Measurements from ENCODE around the gene POLR1H. TPM values are rescaled to one million over a fixed set of nuclear protein-coding genes. Genes with fewer than 3 reads are reported as not detected.

The POLR1H gene
- total and polyA plus RNA-seq, 3 experiments from 2014 or later = 55.0 to 123 (median 58.1) TPM

- ChIA-PET CTCF (interaction anchor here (0.8 to 1.0 kb wide), 2 partner anchors 12 to 57 kb away, joined by 3 read pairs; partner anchors contain the start of gene POLR1H), POLR2A (no interaction called here)
- peaks cover 0 to 2% (median 0%) of the 10 kb centered on the region in 5 donors for H3K9me3 Mint-ChIP-seq
- Histone ChIP-seq H3K4me3 (ENCODE audit: low read length) (no peak overlapping the region), H3K27ac (ENCODE audit: low read depth, low read length) (no peak overlapping the region), H3K36me3 (ENCODE audit: insufficient read depth, low read length) (peaks cover 8% of the 10 kb centered on the region), H3K9me3 (ENCODE audit: low read length) (no peaks in the 10 kb centered on the region), H3K27me3 (ENCODE audit: insufficient read depth, low read length, poor library complexity, severe bottlenecking) (peaks cover 6% of the 10 kb centered on the region), H3K4me1 (ENCODE audit: insufficient read depth, low read length) (peaks cover 31% of the 10 kb centered on the region)
- H3K4me3 Mint-ChIP-seq = peak overlapping the region in 2 of 7 donors; percentile 25 to 34
- peaks cover 19 to 27% (median 20%) of the 10 kb centered on the region in 3 donors for H3K36me3 Mint-ChIP-seq
- peak overlapping the region in 1 of 8 donors; percentile 16 for H3K27ac Mint-ChIP-seq
- peaks cover 44 to 61% of the 10 kb centered on the region in 2 donors for H3K27me3 Mint-ChIP-seq
- peaks cover 48 to 62% (median 52%) of the 10 kb centered on the region in 3 donors for H3K4me1 Mint-ChIP-seq
- DNase-seq = no peak
These were observed 12.6 kb downstream of the POLR1H start for GRCh38 chr6:30073489-30074235.

- H3K27ac Mint-ChIP-seq = peak overlapping the region in 3 of 8 donors; percentile 16 to 62 (median 53)
- CTCF ChIA-PET = interaction anchor here (0.9 to 1.0 kb wide), 2 partner anchors 13 to 28 kb away, joined by 3 read pairs; partner anchors contain the start of gene POLR1H
- peaks cover 0 to 4% (median 0%) of the 10 kb centered on the region in 5 donors for H3K9me3 Mint-ChIP-seq
- Histone ChIP-seq H3K4me3 (ENCODE audit: low read length) (peak overlapping the region; percentile 9), H3K27me3 (ENCODE audit: insufficient read depth, low read length, poor library complexity, severe bottlenecking) (peaks cover 6% of the 10 kb centered on the region), H3K27ac (ENCODE audit: low read depth, low read length) (no peak overlapping the region), H3K9me3 (ENCODE audit: low read length) (no peaks in the 10 kb centered on the region), H3K4me1 (ENCODE audit: insufficient read depth, low read length) (peaks cover 29% of the 10 kb centered on the region), H3K36me3 (ENCODE audit: insufficient read depth, low read length) (no peaks in the 10 kb centered on the region)
- H3K27me3 Mint-ChIP-seq = peaks cover 44 to 61% of the 10 kb centered on the region in 2 donors
- H3K4me3 Mint-ChIP-seq = peak overlapping the region; percentile 17 to 62 (median 57)
- H3K36me3 Mint-ChIP-seq = peaks cover 13 to 19% (median 17%) of the 10 kb centered on the region in 3 donors
- POLR2A ChIA-PET = no interaction called here
- H3K4me1 Mint-ChIP-seq = peaks cover 48 to 60% (median 50%) of the 10 kb centered on the region in 3 donors
- no peak for DNase-seq
These were observed 13.4 kb downstream of the POLR1H start for GRCh38 chr6:30074331-30075093.

GRCh38 chr6:30075094-30075789, 14.2 kb downstream of the POLR1H start, which contains the start of gene RNF39:
Gene RNF39, minus strand, starts transcription at chr6:30075769. Its CDS starts 184 bp downstream, at chr6:30075585.
- Mint-ChIP-seq H3K27me3 (peaks cover 44 to 56% of the 10 kb centered on the region in 2 donors), H3K36me3 (peaks cover 5 to 11% (median 11%) of the 10 kb centered on the region in 3 donors), H3K4me3 (peak within 1 kb of the TSS; percentile 17 to 77 (median 57)), H3K27ac (peak within 1 kb of the TSS in 3 of 8 donors; percentile 53 to 73 (median 62)), H3K9me3 (peaks cover 0 to 2% (median 0%) of the 10 kb centered on the region in 5 donors), H3K4me1 (peaks cover 42 to 54% (median 45%) of the 10 kb centered on the region in 3 donors)
- no peak for DNase-seq
- no peaks in the 10 kb centered on the region for H3K36me3 ChIP-seq (ENCODE audit: insufficient read depth, low read length)
- peaks cover 6% of the 10 kb centered on the region for H3K27me3 ChIP-seq (ENCODE audit: insufficient read depth, low read length, poor library complexity, severe bottlenecking)
- no peaks in the 10 kb centered on the region for H3K9me3 ChIP-seq (ENCODE audit: low read length)
- POLR2A ChIA-PET = interaction anchor here (0.6 kb wide), 1 partner anchor 14 kb away, joined by 3 read pairs; the partner anchor contains the start of gene POLR1H
- peak within 1 kb of the TSS; percentile 9 for H3K4me3 ChIP-seq (ENCODE audit: low read length)
- H3K4me1 ChIP-seq (ENCODE audit: insufficient read depth, low read length) = peaks cover 29% of the 10 kb centered on the region
- H3K27ac ChIP-seq (ENCODE audit: low read depth, low read length) = no peak within 1 kb of the TSS
- CTCF ChIA-PET = interaction anchor here (0.9 kb wide), 1 partner anchor 28 kb away, joined by 3 read pairs; no protein-coding TSS in a partner anchor

- H3K9me3 ChIP-seq (ENCODE audit: low read length) = no peaks in the 10 kb centered on the region
- H3K9me3 Mint-ChIP-seq = peaks cover 0 to 3% (median 2%) of the 10 kb centered on the region in 5 donors
- H3K4me3 Mint-ChIP-seq = peak overlapping the region; percentile 12 to 77 (median 52)
- H3K4me1 Mint-ChIP-seq = peaks cover 35 to 48% (median 38%) of the 10 kb centered on the region in 3 donors
- H3K27ac Mint-ChIP-seq = peak overlapping the region in 1 of 8 donors; percentile 73
- no peaks in the 10 kb centered on the region for H3K36me3 ChIP-seq (ENCODE audit: insufficient read depth, low read length)
- H3K4me1 ChIP-seq (ENCODE audit: insufficient read depth, low read length) = peaks cover 29% of the 10 kb centered on the region
- peaks cover 0 to 9% (median 7%) of the 10 kb centered on the region in 3 donors for H3K36me3 Mint-ChIP-seq
- no peak overlapping the region for H3K4me3 ChIP-seq (ENCODE audit: low read length)
- ChIA-PET POLR2A (interaction anchor here (0.6 kb wide), 1 partner anchor 15 kb away, joined by 3 read pairs; the partner anchor contains the start of gene POLR1H), CTCF (interaction anchor here (0.9 kb wide), 1 partner anchor 27 kb away, joined by 3 read pairs; no protein-coding TSS in a partner anchor)
- H3K27ac ChIP-seq (ENCODE audit: low read depth, low read length) = no peak overlapping the region
- DNase-seq = no peak
- H3K27me3 Mint-ChIP-seq = peaks cover 37 to 49% of the 10 kb centered on the region in 2 donors
- H3K27me3 ChIP-seq (ENCODE audit: insufficient read depth, low read length, poor library complexity, severe bottlenecking) = peaks cover 6% of the 10 kb centered on the region
These were observed 15.0 kb downstream of the POLR1H start for GRCh38 chr6:30075790-30076732.

- Mint-ChIP-seq H3K27me3 (peaks cover 29 to 41% of the 10 kb centered on the region in 2 donors), H3K4me1 (peaks cover 30 to 41% (median 31%) of the 10 kb centered on the region in 3 donors), H3K36me3 (peaks cover 0 to 3% (median 2%) of the 10 kb centered on the region in 3 donors), H3K4me3 (peak overlapping the region in 1 of 7 donors; percentile 6), H3K27ac (no peak overlapping the region), H3K9me3 (peaks cover 0 to 4% (median 2%) of the 10 kb centered on the region in 5 donors)
- peaks cover 29% of the 10 kb centered on the region for H3K4me1 ChIP-seq (ENCODE audit: insufficient read depth, low read length)
- no peak overlapping the region for H3K27ac ChIP-seq (ENCODE audit: low read depth, low read length)
- no peaks in the 10 kb centered on the region for H3K36me3 ChIP-seq (ENCODE audit: insufficient read depth, low read length)
- POLR2A ChIA-PET = interaction anchor here (0.7 to 1.0 kb wide), 2 partner anchors 112 to 249 kb away, joined by 4 read pairs; no protein-coding TSS in a partner anchor
- no peaks in the 10 kb centered on the region for H3K9me3 ChIP-seq (ENCODE audit: low read length)
- DNase-seq = no peak
- peaks cover 6% of the 10 kb centered on the region for H3K27me3 ChIP-seq (ENCODE audit: insufficient read depth, low read length, poor library complexity, severe bottlenecking)
- CTCF ChIA-PET = no interaction called here
- H3K4me3 ChIP-seq (ENCODE audit: low read length) = no peak overlapping the region
These were observed 16.2 kb downstream of the POLR1H start for GRCh38 chr6:30077218-30077617.

- no peak overlapping the region for H3K27ac ChIP-seq (ENCODE audit: low read depth, low read length)
- H3K9me3 ChIP-seq (ENCODE audit: low read length) = no peaks in the 10 kb centered on the region
- CTCF ChIA-PET = interaction anchor here (1.4 kb wide), 1 partner anchor 44 kb away, joined by 8 read pairs; no protein-coding TSS in a partner anchor
- H3K4me3 Mint-ChIP-seq = no peak overlapping the region
- peaks cover 31 to 67% of the 10 kb centered on the region in 2 donors for H3K27me3 Mint-ChIP-seq
- H3K27me3 ChIP-seq (ENCODE audit: insufficient read depth, low read length, poor library complexity, severe bottlenecking) = peaks cover 7% of the 10 kb centered on the region
- no peak overlapping the region for H3K27ac Mint-ChIP-seq
- H3K4me1 Mint-ChIP-seq = no peaks in the 10 kb centered on the region
- no peak for DNase-seq
- H3K4me1 ChIP-seq (ENCODE audit: insufficient read depth, low read length) = no peaks in the 10 kb centered on the region
- peaks cover 0 to 2% (median 0%) of the 10 kb centered on the region in 5 donors for H3K9me3 Mint-ChIP-seq
- H3K4me3 ChIP-seq (ENCODE audit: low read length) = no peak overlapping the region
- POLR2A ChIA-PET = interaction anchor here (0.9 kb wide), 1 partner anchor 22 kb away, joined by 3 read pairs; no protein-coding TSS in a partner anchor
- peaks cover 0 to 6% (median 2%) of the 10 kb centered on the region in 3 donors for H3K36me3 Mint-ChIP-seq
- H3K36me3 ChIP-seq (ENCODE audit: insufficient read depth, low read length) = no peaks in the 10 kb centered on the region
These were observed 26.8 kb downstream of the POLR1H start for GRCh38 chr6:30087876-30088275.

Measured in CD8-positive, alpha-beta memory T cell (primary cell).